ENCODE data around the gene ARPC5L.
"Not testable (repeated sequence)": the region's sequence is repeated elsewhere in the genome, so short reads cannot be mapped to it uniquely, and the experiment has no call there.

ARPC5L gene

DNA sequence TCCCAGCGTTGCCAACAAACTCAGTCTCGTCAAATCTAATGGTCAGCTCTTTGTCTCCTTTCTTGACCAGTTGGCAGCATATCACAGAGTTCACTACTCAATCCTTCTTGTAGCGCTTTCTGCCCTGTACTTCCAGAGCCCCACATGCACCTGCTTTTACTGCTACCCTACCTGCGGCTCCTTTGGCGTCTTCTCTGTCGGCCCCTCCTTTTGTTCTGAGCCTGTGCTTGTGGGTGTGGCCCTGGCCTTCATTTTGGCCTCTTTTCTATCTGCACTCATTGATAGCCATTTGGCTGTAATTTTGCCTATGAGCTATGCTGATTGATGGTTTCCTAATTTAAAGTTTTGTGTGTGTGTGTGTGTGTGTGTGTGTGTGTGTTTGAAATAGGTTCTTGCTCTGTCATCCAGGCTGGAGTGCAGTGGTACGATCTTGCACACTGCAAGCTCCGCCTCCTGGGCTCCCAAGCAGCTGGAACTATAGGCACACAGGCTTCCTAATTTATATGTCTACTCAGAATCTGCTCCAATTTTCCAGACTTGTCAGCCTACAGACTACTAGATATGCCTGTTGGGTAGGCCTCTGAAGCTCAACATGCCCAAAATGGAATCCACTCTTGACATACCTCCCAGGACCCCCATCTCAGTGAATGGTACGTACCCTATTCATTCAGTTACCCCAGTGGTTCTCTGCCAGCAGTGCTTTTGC, 32.3 kb downstream of the ARPC5L start:
- DNase-seq (ENCODE audit: low read depth in 2 of 2), result no peak

DNA sequence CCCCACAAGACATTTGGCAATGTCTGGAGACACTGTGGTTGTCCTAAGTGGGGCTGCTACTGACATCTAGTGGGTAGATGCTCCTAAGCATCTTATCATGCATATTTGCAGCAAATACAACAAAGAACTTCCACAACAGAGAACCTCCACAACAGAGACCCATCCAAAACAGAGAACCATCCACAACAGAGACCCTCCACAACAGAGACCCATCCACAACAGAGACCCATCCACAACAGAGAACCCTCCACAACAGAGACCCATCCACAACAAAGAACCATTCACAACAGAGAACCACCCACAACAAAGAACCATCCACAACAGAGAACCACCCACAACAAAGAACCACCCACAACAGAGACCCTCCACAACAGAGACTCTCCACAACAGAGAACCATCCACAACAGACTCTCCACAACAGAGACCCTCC, 32.8 kb downstream of the ARPC5L start:
- no peak for DNase-seq (ENCODE audit: low read depth in 2 of 2)

DNA sequence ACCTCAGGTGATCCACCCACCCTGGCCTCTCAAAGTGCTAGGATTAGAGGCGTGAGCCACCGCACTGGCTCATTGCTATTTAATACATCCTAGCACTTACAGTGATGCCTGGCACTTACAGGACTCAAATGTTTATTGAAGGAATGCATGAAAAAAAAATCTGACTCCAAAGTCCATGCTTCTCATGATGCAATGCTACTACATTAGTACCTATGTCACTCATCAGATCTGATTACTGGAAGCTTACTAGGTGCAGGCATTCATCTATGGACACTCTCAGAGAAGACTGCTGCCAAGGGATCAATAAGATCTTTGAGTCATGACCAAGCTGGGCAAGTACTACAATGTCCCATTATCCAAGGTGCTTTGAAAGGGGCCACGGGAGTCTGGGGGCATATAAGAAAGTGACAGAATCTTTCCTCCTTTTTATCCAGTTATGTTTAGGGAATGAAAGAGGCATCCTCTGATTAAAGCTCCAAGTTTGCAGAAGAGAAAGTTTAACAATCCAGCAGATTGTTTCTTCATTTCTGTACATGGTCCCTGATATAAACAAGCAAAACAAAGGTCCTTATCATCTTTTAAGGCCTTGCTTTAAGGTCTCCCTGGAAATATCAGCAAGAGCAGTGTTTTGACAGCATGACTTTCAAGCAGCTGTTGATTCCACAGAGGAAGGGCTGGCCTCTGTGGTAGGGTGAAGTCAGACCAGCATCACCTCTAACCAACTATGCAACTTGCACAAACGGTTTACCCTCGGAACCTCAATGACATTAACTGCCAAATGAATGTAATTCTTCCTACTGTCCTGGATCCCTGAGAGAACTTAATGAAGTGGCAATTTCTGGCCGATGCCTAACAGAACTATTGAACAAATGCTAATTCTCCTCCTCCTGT, 35.9 kb downstream of the ARPC5L start:
- no peak for DNase-seq (ENCODE audit: low read depth in 2 of 2)

DNA sequence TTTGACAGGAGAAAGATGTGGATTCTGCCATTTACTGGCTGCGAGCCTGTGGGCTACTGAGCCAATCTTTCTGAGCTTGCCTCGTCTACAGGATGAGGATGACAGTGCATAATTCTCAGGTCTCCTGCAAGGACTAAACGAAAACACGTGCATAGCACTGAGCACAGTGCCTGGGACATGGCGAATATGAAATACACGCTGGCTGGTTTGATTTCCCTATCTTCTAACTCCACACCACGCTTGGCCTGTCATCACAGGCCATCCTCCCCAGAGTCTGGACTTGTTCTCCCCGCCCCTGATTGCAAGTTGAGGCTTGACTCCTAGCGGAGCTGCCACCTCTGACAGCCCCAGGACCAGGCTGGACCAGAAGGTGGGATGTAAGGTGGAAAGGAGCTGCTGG, 37.9 kb downstream of the ARPC5L start:
- no peak for DNase-seq (ENCODE audit: low read depth in 2 of 2)

DNA sequence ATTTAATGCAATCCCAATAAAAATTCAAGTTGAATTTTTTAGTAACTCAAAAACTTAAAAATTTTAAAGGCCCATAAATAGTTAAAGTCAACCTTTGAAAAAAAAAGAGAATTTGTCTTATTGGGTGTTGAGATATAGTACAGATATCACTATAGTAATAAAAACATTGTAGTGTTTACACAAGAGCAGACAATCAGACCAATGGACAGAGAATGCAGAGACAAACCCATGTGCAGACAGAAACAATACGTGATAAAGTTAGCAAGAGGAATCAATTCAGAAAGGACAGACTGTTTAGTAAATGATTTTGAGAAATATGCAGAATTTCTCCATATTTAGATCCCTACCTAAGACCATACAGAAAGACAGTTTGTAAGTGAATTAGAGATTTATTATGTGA, 45.0 kb downstream of the ARPC5L start:
- DNase-seq (ENCODE audit: low read depth in 2 of 2), result no peak

DNA sequence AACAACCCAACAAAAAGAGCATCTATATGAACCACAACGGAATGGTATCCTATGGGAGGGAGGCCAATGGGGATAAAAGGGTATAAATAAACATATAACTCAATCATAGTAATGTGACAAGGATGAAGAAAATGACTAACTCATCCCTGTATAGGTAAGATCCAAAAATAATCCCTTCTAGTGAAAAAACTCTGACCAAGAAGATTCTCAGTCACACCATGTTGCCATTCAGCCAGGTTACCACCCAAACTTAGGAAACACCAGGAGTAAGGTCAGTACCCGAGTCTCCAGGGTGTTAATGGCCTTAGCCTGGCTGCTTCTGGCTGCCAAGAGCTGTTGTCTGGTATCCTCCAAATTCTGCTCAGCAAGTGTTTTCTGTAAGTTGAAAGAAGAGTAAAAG, 46.2 kb downstream of the ARPC5L start:
- DNase-seq (ENCODE audit: low read depth in 2 of 2), result no peak

DNA sequence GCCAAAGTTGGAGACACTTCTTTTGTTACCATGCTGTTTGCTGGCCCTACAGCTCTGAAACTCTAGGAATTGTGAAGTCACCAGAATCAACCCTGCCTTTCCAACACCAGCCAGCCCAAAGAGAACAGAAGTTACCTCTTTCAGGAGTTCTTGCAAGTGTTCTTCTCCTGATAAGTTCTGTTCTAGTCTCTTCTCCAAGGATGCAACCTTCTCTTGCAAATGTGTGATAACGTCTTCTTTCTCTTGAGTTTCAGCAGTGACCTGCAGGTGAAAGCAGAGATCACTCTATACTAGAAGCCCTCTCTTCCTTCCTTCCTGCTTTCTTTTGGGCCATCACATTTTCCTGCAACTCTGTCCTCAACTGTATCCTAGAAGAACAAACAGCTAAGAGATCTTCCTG, 49.8 kb downstream of the ARPC5L start:
- DNase-seq (ENCODE audit: low read depth in 2 of 2), result no peak

DNA sequence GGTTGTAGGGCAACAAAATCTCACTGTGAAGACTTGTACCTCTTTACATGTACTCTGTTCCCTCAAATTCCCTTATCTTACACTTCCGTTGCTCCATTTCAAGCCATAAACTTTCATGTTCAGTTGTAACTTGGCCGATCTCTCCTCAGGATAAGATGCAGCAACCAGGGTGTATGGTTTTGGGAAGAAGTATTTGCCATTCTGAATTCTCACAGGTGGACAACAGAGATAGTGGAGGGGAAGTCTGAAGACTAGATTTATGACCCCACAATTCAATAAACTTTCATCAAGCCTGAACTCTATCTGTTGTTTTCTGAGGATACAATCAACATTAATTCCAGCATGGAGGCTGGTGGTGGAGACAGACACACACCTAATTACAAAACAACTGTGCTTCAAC, 51.4 kb downstream of the ARPC5L start:
- no peak for DNase-seq (ENCODE audit: low read depth in 2 of 2)

DNA sequence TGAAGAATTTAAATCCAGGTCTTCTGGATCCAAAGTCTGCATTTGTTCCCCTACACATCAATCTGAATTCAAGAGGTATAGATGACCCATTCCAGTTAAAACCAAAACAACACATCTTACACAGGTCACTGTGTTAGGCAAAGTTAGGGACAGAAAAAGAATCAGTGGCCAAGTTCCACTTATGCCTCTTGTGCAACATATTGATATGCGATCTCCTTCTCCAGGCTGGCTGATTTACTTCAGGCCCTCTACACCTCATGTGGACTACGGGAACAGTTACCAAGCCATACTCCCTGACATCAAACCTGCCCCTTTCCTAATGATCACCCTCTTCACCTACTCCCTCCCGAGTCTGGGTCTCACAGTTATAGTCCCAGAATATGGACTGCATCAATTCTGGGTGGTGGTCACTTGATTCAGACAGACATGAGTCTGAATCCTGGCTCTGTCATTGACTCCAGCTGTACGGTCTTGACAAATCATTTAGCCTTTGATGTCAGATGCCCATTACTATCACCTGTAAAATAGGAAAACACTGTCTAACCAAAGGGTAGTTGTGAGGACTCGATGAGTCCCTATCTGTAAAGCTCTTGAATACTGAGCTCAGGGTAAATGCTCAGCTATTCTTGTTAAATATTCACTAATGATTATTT, 52.9 kb downstream of the ARPC5L start:
- no peak for DNase-seq (ENCODE audit: low read depth in 2 of 2)

DNA sequence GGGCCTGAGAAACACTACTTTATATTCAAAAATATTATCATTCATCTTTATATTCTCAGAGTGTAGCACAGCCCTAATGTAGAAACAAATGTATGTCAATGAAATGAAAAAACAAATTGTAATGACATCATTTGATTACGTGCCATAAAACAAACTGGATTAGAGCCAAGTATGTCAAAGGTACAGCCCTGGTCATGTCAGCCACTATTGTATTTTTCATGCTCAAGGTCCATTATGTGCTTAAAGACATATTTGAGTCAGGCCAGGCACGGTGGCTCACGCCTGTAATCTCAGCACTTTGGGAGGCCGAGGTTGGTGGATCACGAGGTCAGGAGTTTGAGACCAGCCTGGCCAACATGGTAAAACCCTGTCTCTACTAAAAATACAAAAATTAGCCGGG, 58.5 kb downstream of the ARPC5L start:
- not testable (repeated sequence) for DNase-seq (ENCODE audit: low read depth in 2 of 2)

All from stimulated activated CD8-positive, alpha-beta memory T cell treated with anti-CD3 and anti-CD28 coated beads, Interleukin-15, amount 100 ng/mL, for 4 hours (primary cell).